ENCODE results near the gene ERC2.

Gene ERC2

DNA sequence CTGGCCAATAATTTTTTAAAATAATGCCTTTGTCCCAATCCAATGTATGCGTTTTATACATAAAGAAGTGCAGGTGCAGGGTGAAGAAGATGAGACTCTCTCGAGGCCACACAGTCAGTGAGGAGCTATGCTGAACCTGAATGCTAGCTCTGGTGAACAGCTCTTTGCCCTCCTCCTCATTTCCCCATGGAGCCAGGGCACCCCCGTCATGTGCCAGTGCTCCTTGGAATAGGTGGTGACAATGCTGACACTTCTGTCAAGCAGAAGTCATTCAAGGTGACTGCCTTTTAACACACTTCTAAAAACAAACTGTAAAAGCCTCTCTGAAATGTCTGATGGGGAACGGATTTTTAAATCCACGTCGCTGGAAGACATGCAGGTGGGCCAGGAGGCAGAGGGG lies 818.7 kb downstream of the ERC2 start:
- TF ChIP-seq, protein P1, sequence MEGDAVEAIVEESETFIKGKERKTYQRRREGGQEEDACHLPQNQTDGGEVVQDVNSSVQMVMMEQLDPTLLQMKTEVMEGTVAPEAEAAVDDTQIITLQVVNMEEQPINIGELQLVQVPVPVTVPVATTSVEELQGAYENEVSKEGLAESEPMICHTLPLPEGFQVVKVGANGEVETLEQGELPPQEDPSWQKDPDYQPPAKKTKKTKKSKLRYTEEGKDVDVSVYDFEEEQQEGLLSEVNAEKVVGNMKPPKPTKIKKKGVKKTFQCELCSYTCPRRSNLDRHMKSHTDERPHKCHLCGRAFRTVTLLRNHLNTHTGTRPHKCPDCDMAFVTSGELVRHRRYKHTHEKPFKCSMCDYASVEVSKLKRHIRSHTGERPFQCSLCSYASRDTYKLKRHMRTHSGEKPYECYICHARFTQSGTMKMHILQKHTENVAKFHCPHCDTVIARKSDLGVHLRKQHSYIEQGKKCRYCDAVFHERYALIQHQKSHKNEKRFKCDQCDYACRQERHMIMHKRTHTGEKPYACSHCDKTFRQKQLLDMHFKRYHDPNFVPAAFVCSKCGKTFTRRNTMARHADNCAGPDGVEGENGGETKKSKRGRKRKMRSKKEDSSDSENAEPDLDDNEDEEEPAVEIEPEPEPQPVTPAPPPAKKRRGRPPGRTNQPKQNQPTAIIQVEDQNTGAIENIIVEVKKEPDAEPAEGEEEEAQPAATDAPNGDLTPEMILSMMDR (IDR thresholded peaks at IDR 0.05; ENCODE audit: low read depth, low read length) = no peak
- TF ChIP-seq, protein P2, sequence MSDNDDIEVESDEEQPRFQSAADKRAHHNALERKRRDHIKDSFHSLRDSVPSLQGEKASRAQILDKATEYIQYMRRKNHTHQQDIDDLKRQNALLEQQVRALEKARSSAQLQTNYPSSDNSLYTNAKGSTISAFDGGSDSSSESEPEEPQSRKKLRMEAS (IDR thresholded peaks at IDR 0.05; ENCODE audit: low read depth, low read length) = no peak
- TF ChIP-seq MYC (IDR thresholded peaks at IDR 0.05; ENCODE audit: low read depth, low read length) (no peak), POLR2A (IDR thresholded peaks at IDR 0.05; ENCODE audit: extremely low read depth, insufficient read length) (no peak)
- H3K4me3 ChIP-seq (ENCODE audit: low read depth, low read length) = no peak overlapping the region
- DNase-seq (ENCODE audit: low read depth) = no peak

DNA sequence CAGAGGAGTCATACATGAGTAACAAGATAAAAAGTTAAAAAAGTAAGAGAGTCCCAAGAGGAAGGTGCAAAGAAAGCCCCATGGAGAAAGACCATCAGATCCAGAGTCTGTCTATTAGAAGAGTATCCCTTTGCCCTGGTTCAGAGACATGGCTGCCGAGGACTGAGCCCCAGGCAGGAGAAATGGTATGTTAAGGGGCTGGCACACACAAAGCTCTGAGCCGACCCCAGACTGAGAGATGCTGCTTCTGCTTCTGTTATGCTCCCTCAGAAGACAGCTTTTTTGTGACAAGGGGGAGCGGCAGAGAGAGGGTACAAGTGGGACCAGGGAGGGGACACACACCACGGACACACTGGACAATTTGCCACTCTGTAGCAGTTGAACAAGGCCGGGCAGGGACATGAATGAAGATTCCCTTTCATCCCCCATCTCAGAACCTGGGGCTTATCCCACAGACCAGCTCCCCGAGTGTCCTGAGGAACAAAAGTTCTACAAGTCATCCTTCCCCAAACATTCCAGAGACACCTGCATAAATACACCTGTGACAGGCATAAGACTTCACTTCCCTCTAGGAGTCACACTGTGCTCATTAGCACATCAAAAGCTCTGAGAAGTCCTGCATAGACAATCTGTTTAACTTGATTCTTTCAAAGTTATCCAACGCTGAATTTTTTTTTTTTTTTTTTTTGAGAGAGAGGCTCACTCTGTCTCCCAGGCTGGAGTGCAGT lies 819.5 kb downstream of the ERC2 start:
- TF ChIP-seq MYC (IDR thresholded peaks at IDR 0.05; ENCODE audit: low read depth, low read length) (no peak), POLR2A (IDR thresholded peaks at IDR 0.05; ENCODE audit: extremely low read depth, insufficient read length) (no peak)
- TF ChIP-seq, protein P2 (IDR thresholded peaks at IDR 0.05; ENCODE audit: low read depth, low read length) = no peak
- TF ChIP-seq, protein P1 (IDR thresholded peaks at IDR 0.05; ENCODE audit: low read depth, low read length) = no peak
- no peak overlapping the region for H3K4me3 ChIP-seq (ENCODE audit: low read depth, low read length)
- no peak for DNase-seq (ENCODE audit: low read depth)

DNA sequence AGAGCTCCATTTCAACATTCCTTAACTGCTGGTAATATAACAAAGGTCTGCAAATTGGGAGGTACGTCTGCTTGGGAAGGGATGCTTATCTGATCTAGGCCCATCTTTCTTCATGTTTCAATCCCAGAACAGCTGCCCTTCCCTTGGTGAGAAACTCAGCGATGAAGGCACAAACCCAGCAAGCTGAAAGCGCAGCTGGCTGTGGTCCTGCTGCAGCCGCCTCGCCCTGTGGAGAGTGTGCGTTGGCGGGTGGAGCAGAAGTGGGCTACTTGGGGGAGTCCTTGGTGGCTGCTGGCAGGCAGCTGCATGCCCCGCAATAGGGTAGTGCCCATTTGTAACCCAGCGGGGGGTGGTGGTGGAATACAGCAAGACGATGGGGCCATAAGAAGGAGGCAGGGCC lies 820.6 kb downstream of the ERC2 start:
- no peak overlapping the region for H3K4me3 ChIP-seq (ENCODE audit: low read depth, low read length)
- TF ChIP-seq POLR2A (IDR thresholded peaks at IDR 0.05; ENCODE audit: extremely low read depth, insufficient read length) (no peak), MYC (IDR thresholded peaks at IDR 0.05; ENCODE audit: low read depth, low read length) (no peak)
- TF ChIP-seq, protein P2 (IDR thresholded peaks at IDR 0.05; ENCODE audit: low read depth, low read length) = no peak
- TF ChIP-seq, protein P1 (IDR thresholded peaks at IDR 0.05; ENCODE audit: low read depth, low read length) = no peak

DNA sequence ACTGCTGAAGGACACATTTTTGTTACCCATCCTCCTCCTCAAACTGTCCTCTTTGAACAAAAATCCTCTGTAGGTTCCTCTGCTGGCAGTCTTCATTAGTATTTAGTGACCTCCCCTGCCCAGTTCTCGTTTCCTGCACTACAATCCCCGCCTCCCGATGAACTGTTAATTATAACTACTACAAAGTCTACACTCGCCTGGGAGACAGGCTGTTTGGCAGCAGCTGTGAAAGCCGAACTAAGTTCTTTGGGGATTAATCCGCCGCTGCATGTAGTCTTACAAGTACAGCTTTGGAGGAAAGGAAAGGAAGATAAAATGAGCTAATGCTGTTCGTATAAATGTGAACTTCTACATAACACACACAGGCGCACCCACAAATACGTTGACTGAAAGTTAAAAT lies 821.2 kb downstream of the ERC2 start:
- TF ChIP-seq, protein P1 (IDR thresholded peaks at IDR 0.05; ENCODE audit: low read depth, low read length) = no peak
- no peak for TF ChIP-seq POLR2A (IDR thresholded peaks at IDR 0.05; ENCODE audit: extremely low read depth, insufficient read length)
- TF ChIP-seq, protein P2 (IDR thresholded peaks at IDR 0.05; ENCODE audit: low read depth, low read length) = no peak
- no peak overlapping the region for H3K4me3 ChIP-seq (ENCODE audit: low read depth, low read length)
- no peak for DNase-seq (ENCODE audit: low read depth)

More for the DNA sequence above, 820.6 kb downstream of the ERC2 start:
- DNase-seq (ENCODE audit: low read depth) = no peak

DNA sequence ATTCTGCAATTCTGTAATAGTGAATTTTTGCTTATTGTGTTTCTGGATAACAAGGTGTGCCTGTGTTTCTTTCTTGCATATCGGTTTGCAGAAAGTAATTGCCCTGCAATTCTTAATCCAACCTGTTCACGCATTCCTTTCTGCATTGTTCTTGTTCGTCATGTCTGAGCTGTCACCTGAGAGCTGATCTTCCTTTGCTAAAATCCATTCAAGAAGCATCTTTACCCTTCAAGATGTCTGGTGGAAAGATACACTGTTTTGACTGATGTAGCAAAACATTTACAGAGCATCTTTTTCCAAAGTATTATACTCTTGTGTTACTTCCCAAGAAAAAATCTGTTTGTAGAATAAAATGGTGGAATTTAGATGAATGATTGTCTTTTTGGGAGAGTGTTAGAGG lies 822.1 kb downstream of the ERC2 start:
- no peak for TF ChIP-seq POLR2A (IDR thresholded peaks at IDR 0.05; ENCODE audit: extremely low read depth, insufficient read length)
- TF ChIP-seq, protein P2 (IDR thresholded peaks at IDR 0.05; ENCODE audit: low read depth, low read length) = no peak
- TF ChIP-seq MYC (IDR thresholded peaks at IDR 0.05; ENCODE audit: low read depth, low read length) = no peak
- TF ChIP-seq, protein P1 (IDR thresholded peaks at IDR 0.05; ENCODE audit: low read depth, low read length) = no peak
- no peak overlapping the region for H3K4me3 ChIP-seq (ENCODE audit: low read depth, low read length)
- DNase-seq (ENCODE audit: low read depth) = no peak

Data from NB4 (cell line).